A673 (cell line): ENCODE measurements around the gene EIF4E2. TPM values are rescaled to one million over a fixed set of nuclear protein-coding genes. Genes with fewer than 3 reads are reported as not detected.

ENCODE experiments used
- BruUV-seq: library from RNA; stranded (reverse); fragments of 400-500 nt; replicated peaks from 2 replicates; lab custom pipeline; 2021; lab: Mats Ljungman, UMichigan
- CTCF ChIA-PET: fragments of 300-600 bp; sonication (Branson Sonifier 250); formaldehyde crosslinking; loops from one replicate; lab custom pipeline; 2022; ENCODE audit warnings: antibody characterized with exemption; lab: Charles Lee
- POLR2A ChIA-PET: fragments of 300-600 bp; sonication (Branson Sonifier 250); formaldehyde crosslinking; loops from one replicate; lab custom pipeline; 2022; ENCODE audit warnings: antibody characterized with exemption; ENCODE audit not compliant: low non-redundant PET; lab: Charles Lee
- DNase-seq: peaks from one replicate; pipeline ENCODE4 v3.0.0-alpha.2; 2015; ENCODE audit warnings: low spot score
- H3K27ac ChIP-seq: fragments of 200-600 bp; sonication (generic); 2 replicates; pipeline ENCODE4 v1.5.1; 2016; ENCODE audit warnings: mixed run types, low read depth, mild to moderate bottlenecking, mixed read lengths, antibody characterized with exemption, low read length; ENCODE audit not compliant: poor library complexity, severe bottlenecking
- H3K27me3 ChIP-seq: fragments of 200-600 bp; sonication (generic); replicated peaks from 2 replicates; pipeline ENCODE4 v1.6.1; 2017; ENCODE audit warnings: mixed run types, low read depth, mild to moderate bottlenecking, mixed read lengths, antibody characterized with exemption, low read length; ENCODE audit not compliant: insufficient read depth, poor library complexity
- H3K36me3 ChIP-seq: fragments of 200-600 bp; sonication (generic); 2 replicates; pipeline ENCODE4 v1.6.1; 2016; ENCODE audit warnings: mixed run types, mild to moderate bottlenecking, mixed read lengths, antibody characterized with exemption, low read length; ENCODE audit not compliant: insufficient read depth, poor library complexity, severe bottlenecking
- H3K4me1 ChIP-seq: fragments of 200-600 bp; sonication (generic); 2 replicates; pipeline ENCODE4 v1.6.1; 2017; ENCODE audit warnings: mixed run types, mild to moderate bottlenecking, mixed read lengths, antibody characterized with exemption, low read length; ENCODE audit not compliant: insufficient read depth, poor library complexity, severe bottlenecking
- H3K4me3 ChIP-seq: fragments of 200-600 bp; sonication (generic); 2 replicates; pipeline ENCODE4 v1.5.1; 2016; ENCODE audit warnings: low read depth, mixed run types, mild to moderate bottlenecking, mixed read lengths, low read length; ENCODE audit not compliant: poor library complexity, severe bottlenecking
- H3K9me3 ChIP-seq: fragments of 200-600 bp; sonication (generic); 2 replicates; pipeline ENCODE4 v1.6.1; 2016; ENCODE audit warnings: mixed run types, low read depth, mild to moderate bottlenecking, mixed read lengths, antibody characterized with exemption, low read length; ENCODE audit not compliant: poor library complexity, severe bottlenecking
- EZH2 ChIP-seq: fragments of 200-600 bp; sonication (generic); IDR thresholded peaks from 2 replicates; pipeline ENCODE4 v1.6.1; 2017; ENCODE audit warnings: borderline replicate concordance, low read depth, mild to moderate bottlenecking, mixed read lengths, antibody characterized with exemption, low read length; ENCODE audit not compliant: poor library complexity, severe bottlenecking
- intact Hi-C: fragments of 100-400 bp; cut with micrococcal nuclease; formaldehyde crosslinking; loops from one replicate; pipeline ENCODE4 v1.10.0; 2022; ENCODE audit not compliant: unreplicated experiment
- total RNA-seq: library from RNA; stranded (reverse); gene quantifications from 2 replicates; pipeline ENCODE4 v1.2.3, GENCODE V29; 2021
- TF ChIP-seq, protein P1 (sequence below): fragments of 300-800, 200-600 bp; sonication (generic); conservative IDR thresholded peaks from 2 replicates; pipeline ENCODE4 v1.5.1; 2017; ENCODE audit warnings: low read depth, mild to moderate bottlenecking, antibody characterized with exemption, low read length, moderate library complexity, mixed read lengths

EIF4E2 gene
- total RNA-seq, 1 experiment from 2014 or later = 60.8 TPM

DNA sequence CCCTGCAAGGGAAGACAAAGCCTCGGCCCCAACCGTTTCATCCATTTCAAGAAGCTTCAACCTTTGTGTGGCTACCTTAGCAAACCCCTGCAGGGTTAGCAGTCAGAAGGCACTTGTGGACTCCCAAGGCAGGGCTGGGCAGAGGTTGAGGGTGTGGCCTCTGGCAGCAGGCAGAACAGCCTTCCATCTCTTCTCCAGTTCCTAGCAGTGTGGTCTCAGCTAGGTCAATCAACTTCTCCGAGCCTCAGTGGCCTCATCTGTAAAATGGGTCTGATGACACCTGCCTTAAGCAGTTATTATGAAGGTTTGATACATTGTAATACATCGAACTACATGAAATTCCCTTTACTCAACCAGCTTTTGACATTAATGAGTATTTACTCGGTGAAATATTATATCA is 37.1 kb upstream of the EIF4E2 start:
- intact Hi-C loops = no loop called here
- CTCF ChIA-PET = no interaction called here
- Histone ChIP-seq H3K27ac (no peak overlapping the region), H3K27me3 (no peaks in the 10 kb centered on the region), H3K4me3 (no peak overlapping the region), H3K4me1 (no peaks in the 10 kb centered on the region), H3K9me3 (no peaks in the 10 kb centered on the region), H3K36me3 (no peaks in the 10 kb centered on the region)
- POLR2A ChIA-PET = no interaction called here
- BruUV-seq = no TSS peak
- TF ChIP-seq, protein P1, sequence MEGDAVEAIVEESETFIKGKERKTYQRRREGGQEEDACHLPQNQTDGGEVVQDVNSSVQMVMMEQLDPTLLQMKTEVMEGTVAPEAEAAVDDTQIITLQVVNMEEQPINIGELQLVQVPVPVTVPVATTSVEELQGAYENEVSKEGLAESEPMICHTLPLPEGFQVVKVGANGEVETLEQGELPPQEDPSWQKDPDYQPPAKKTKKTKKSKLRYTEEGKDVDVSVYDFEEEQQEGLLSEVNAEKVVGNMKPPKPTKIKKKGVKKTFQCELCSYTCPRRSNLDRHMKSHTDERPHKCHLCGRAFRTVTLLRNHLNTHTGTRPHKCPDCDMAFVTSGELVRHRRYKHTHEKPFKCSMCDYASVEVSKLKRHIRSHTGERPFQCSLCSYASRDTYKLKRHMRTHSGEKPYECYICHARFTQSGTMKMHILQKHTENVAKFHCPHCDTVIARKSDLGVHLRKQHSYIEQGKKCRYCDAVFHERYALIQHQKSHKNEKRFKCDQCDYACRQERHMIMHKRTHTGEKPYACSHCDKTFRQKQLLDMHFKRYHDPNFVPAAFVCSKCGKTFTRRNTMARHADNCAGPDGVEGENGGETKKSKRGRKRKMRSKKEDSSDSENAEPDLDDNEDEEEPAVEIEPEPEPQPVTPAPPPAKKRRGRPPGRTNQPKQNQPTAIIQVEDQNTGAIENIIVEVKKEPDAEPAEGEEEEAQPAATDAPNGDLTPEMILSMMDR = no peak
- no peak for TF ChIP-seq EZH2
- no peak for DNase-seq

DNA sequence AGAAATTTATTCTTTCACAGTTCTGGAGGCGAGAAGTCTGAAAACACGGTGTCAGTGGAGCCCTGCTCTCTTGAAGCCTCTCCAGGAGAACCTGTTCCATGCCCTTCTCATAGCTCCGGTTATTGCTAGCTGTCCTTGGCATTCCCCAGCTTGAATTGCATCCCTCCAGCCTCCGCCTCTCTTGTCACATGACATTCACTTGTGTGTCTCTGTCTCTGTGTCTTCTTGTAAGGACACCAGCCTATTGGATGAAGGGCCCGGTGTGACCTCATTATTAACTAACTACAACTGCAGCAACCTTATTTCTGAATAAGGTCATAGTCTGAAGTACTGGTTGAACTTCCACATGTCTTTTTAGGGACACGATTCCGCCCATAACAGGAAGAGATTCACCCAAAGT is 34.9 kb upstream of the EIF4E2 start:
- CTCF ChIA-PET = interaction anchor here (0.6 kb wide), 1 partner anchor 990 kb away, joined by 3 read pairs; no protein-coding TSS in a partner anchor
- no peak overlapping the region for H3K4me3 ChIP-seq

DNA sequence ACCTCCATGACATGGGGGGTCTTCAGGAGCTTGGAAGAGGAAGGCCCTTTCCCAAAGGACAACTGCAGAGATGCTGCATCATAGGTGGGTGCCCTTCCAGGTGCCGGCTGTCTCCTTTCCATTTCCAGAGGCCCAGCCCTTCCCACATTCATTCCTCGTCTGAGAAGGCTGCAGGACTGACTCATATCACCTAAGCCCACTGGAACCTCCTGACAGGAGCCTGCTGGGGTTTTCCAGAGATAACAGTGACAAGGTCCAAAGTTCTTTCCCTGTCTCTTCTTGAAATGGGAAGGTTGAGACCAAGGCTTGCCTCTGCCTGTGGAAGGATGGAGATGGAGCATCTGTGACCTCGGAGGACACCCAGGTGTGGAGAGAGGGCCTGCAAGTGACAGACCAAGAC is 33.9 kb upstream of the EIF4E2 start:
- CTCF ChIA-PET = no interaction called here
- H3K27me3 ChIP-seq = no peaks in the 10 kb centered on the region
- H3K4me1 ChIP-seq = no peaks in the 10 kb centered on the region
- intact Hi-C loops = no loop called here
- no peaks in the 10 kb centered on the region for H3K9me3 ChIP-seq
- no peak overlapping the region for H3K4me3 ChIP-seq
- no TSS peak for BruUV-seq
- POLR2A ChIA-PET = no interaction called here
- H3K36me3 ChIP-seq = no peaks in the 10 kb centered on the region
- no peak for DNase-seq
- no peak for TF ChIP-seq EZH2
- TF ChIP-seq, protein P1 = no peak
- H3K27ac ChIP-seq = no peak overlapping the region

More for the DNA sequence above, 34.9 kb upstream of the EIF4E2 start:
- no peaks in the 10 kb centered on the region for H3K27me3 ChIP-seq
- BruUV-seq = no TSS peak
- no peak overlapping the region for H3K27ac ChIP-seq
- TF ChIP-seq EZH2 = no peak
- TF ChIP-seq, protein P1 = no peak
- POLR2A ChIA-PET = interaction anchor here (0.6 kb wide), 1 partner anchor 169 kb away, joined by 3 read pairs; no protein-coding TSS in a partner anchor
- intact Hi-C loops = no loop called here
- no peak for DNase-seq
- no peaks in the 10 kb centered on the region for H3K36me3 ChIP-seq
- no peaks in the 10 kb centered on the region for H3K4me1 ChIP-seq
- no peaks in the 10 kb centered on the region for H3K9me3 ChIP-seq
